Stimulated activated memory B cell treated with anti-CD40 and anti-IgM and Interleukin-4, amounts not matched to agents 10 μg/mL and 1 μg/mL and 100 μg/mL, for 72 hours (primary cell): ENCODE data around the gene PDIA3.
"Not testable (repeated sequence)": the region's sequence is repeated elsewhere in the genome, so short reads cannot be mapped to it uniquely, and the experiment has no call there.

ENCODE experiments used
- ATAC-seq: fragments of 150-1000 bp; cut with Tn5 transposase; 2 replicates; pipeline ENCODE4 v1.10.0; 2021
- H3K27ac Mint-ChIP-seq: one replicate; pipeline ENCODE4 v1.8.0; 2022; ENCODE audit warnings: mild to moderate bottlenecking, mixed read lengths
- H3K27me3 Mint-ChIP-seq: one replicate; pipeline ENCODE4 v1.8.0; 2022; ENCODE audit warnings: mixed read lengths
- H3K36me3 Mint-ChIP-seq: one replicate; pipeline ENCODE4 v1.8.0; 2022; ENCODE audit warnings: mixed read lengths
- H3K4me1 Mint-ChIP-seq: one replicate; pipeline ENCODE4 v1.8.0; 2022; ENCODE audit warnings: mixed read lengths
- H3K4me3 Mint-ChIP-seq: one replicate; pipeline ENCODE4 v1.8.0; 2022; ENCODE audit warnings: mild to moderate bottlenecking, moderate library complexity, mixed read lengths
- H3K9me3 Mint-ChIP-seq: one replicate; pipeline ENCODE4 v1.8.0; 2022; ENCODE audit warnings: mixed read lengths

The PDIA3 gene

DNA sequence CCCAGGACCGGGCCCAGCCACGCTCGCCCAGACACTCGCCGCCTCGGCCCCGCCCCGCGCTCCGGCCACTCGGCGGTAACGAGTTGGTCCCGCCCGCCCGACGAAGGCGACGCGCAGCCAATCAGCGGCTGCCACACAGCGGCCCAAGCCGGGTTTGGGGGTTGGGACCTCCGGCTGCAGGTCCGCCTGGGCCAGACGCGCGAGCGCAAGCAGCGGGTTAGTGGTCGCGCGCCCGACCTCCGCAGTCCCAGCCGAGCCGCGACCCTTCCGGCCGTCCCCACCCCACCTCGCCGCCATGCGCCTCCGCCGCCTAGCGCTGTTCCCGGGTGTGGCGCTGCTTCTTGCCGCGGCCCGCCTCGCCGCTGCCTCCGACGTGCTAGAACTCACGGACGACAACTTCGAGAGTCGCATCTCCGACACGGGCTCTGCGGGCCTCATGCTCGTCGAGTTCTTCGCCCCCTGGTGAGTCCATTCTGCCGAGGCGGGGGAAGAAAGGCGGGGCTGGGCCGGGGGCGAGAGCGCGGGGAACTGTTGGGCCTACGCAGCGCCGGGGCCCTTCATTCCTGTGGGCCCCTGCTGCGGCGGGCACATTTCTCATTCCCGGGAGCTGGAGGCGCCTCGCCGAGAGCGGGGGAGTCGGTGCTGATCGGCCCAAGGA is at the start of gene PDIA3:
Gene PDIA3, plus strand, starts transcription at position 194 of the 658 bp plus-strand sequence. Its CDS starts 102 bp downstream, at position 296.
- peaks cover 53% of the 10 kb centered on the region for H3K4me1 Mint-ChIP-seq
- H3K36me3 Mint-ChIP-seq = peaks cover 10% of the 10 kb centered on the region
- H3K27ac Mint-ChIP-seq = peak within 1 kb of the TSS; percentile 96
- peak within 1 kb of the TSS; percentile 95 for H3K4me3 Mint-ChIP-seq
- not testable (repeated sequence) for H3K27me3 Mint-ChIP-seq, H3K9me3 Mint-ChIP-seq
- peak; percentile 93 for ATAC-seq

DNA sequence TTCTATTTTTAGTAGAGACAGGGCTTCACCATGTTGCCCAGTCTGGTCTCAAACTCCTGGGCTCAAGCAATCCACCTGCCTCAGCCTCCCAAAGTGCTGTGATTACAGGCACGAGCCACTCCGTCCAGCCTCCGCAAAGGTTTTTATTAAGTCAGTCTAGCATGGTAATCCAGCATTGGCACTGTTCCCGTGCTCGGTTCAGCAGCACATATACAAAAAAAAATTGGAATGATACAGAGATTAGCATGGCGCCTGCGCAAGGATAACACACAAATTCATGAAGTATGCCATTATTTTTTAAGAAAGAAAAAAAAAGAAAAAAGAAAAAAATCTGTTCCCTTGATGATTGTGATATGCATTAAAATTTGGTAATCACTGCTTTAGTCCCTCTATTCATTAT is 44.1 kb upstream of the PDIA3 start:
- ATAC-seq = no peak
- no peak overlapping the region for H3K27ac Mint-ChIP-seq
- H3K4me1 Mint-ChIP-seq = no peaks in the 10 kb centered on the region
- H3K36me3 Mint-ChIP-seq = no peaks in the 10 kb centered on the region
- no peak overlapping the region for H3K4me3 Mint-ChIP-seq
- peaks cover 23% of the 10 kb centered on the region for H3K27me3 Mint-ChIP-seq
- no peaks in the 10 kb centered on the region for H3K9me3 Mint-ChIP-seq

DNA sequence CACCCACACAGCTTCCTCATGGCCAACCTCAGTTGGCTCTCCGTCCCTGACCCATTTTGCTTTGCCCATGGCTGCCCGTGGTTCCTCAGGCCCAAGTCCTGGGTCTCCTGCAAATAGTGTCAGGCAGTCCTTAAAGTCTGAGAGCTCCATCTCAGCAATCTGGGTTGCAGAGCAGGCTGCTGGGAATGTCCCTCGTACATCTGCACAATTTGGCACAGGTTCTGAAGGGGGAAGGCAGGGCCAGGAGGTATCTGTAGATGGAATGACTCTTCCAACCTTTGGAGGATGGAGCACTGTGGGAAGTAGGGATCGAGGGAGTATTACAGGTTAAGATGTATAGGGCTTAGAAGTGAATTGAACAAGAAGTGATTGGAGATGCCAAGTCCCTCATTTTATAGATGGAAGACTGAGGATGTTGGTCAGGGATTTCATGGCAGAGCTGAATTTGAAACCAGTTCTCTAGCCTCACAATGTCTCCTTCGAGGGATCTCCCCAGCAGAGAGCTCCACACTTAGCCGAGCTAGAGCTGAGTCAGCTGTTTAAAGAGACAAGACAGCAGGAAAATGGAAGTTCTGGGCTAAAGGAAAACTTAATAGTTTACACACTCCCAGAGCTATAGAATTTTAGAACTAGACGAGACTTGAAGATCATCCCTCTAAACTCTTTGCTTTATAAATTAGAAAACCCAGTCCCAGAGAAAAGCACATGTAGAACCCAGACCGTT is 43.4 kb upstream of the PDIA3 start:
- no peak overlapping the region for H3K4me3 Mint-ChIP-seq
- H3K4me1 Mint-ChIP-seq = no peaks in the 10 kb centered on the region
- H3K27me3 Mint-ChIP-seq = peaks cover 16% of the 10 kb centered on the region
- no peak for ATAC-seq
- no peaks in the 10 kb centered on the region for H3K36me3 Mint-ChIP-seq
- no peaks in the 10 kb centered on the region for H3K9me3 Mint-ChIP-seq
- no peak overlapping the region for H3K27ac Mint-ChIP-seq

DNA sequence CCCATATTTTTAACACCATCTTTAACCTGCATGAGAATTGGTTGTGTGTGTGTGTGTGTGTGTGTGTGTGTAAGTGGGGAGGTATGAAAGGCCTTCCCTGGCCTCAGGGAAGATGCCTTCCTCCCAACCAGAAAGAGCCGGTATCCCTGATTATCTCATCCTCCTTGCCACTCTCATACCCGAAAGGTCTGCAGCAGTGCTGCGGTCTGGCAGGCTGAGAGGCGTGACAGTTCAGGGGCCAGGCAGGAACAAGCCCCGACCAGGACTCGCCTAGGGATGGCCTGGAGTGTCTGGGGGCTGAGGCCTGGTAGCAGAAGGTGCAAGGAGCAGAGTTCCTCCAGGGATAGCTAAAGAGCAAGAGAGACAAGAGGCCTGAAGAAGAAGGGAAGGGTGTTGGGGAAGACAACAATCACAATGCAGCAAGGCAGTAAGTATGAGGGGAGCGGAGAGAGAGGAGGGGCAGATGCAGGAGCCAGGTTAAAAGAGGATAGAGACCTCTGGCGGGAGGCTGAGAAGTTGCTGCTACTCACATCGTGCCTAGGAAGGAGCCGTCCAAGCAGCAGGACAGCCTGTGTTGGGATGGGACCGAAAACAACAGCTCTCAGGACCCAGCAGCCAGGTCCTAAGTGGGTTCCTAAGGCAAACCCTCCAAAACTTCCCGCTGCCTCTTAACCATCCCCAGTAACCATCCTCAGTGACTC is 35.7 kb upstream of the PDIA3 start:
- H3K27me3 Mint-ChIP-seq, H3K9me3 Mint-ChIP-seq, H3K27ac Mint-ChIP-seq, H3K36me3 Mint-ChIP-seq, H3K4me3 Mint-ChIP-seq, ATAC-seq, H3K4me1 Mint-ChIP-seq: not testable (repeated sequence)

DNA sequence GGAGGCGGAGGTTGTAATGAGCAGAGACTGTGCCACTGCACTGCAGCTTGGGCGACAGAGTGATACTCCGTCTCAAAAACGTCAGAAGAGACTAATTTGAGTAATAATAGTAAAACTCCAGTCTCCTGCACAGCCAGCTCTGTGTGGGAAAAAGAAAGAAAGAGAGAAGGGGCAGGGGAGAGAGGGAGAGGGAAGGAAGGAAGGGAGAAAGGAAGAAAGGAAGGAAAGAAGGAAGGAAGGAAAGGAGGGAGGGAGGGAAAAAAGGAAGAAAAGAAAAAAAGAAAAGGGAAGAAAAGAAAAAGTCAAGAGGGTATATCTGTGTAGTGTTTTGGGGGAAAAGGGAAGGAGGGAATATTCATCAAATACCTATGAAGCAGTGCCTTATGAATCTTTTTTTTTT is 23.1 kb upstream of the PDIA3 start:
- peaks cover 11% of the 10 kb centered on the region for H3K27me3 Mint-ChIP-seq
- no peak for ATAC-seq
- H3K4me1 Mint-ChIP-seq = no peaks in the 10 kb centered on the region
- H3K4me3 Mint-ChIP-seq = no peak overlapping the region
- no peaks in the 10 kb centered on the region for H3K36me3 Mint-ChIP-seq
- no peaks in the 10 kb centered on the region for H3K9me3 Mint-ChIP-seq
- H3K27ac Mint-ChIP-seq = no peak overlapping the region

DNA sequence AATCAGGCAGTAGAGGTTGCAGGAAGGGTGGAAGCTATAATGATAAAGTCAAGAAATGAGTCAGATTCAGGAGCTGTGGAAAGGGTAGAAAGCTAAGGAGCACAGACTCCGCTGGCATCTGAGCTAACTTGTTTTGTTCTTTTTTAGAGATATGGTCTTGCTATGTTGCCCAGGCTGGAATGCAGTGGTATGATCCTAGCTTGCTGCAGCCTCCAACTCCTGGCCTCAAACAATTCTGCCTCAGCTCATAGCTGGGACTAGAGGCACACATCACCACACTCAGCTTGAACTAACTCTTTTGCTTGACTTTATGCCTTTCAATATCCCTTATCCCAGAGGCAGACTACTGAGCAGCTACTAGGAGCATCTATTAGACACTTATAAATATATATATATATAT is 19.9 kb upstream of the PDIA3 start:
- H3K4me3 Mint-ChIP-seq, ATAC-seq, H3K9me3 Mint-ChIP-seq, H3K27ac Mint-ChIP-seq, H3K36me3 Mint-ChIP-seq, H3K4me1 Mint-ChIP-seq: not testable (repeated sequence)
- H3K27me3 Mint-ChIP-seq = peaks cover 13% of the 10 kb centered on the region

DNA sequence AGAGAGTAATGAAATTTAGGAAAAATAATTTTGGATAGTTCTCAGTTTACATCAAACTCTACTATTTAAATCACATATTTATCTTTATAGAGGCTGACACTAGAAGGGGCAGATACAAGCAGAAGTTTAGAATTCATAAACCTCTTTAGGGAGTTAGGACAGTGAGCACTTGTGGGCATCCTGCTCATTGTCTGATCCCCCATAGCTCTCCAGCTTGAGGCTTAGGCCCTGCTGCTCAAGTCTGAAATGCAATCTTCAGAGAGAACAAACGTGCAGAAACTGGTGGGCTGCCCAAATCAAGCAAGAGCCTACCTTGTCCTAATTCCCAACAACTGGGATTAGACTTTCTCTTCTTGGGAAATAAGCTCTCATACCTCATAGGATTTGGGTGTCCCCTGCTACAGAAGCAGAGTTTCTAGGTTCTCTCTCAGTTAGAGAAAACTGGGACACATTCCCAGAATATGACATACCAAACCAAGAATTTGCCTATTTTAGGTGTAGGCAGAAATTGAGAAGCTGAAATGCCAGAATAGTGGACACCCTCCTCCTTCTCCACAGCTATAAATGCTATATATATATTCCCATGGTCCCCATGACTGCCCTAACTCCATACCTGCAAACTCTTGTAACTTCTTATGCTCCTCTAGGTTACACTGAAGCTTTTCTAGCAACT is 18.0 kb upstream of the PDIA3 start:
- not testable (repeated sequence) for H3K27ac Mint-ChIP-seq, H3K9me3 Mint-ChIP-seq, H3K4me1 Mint-ChIP-seq, ATAC-seq, H3K4me3 Mint-ChIP-seq, H3K36me3 Mint-ChIP-seq
- peaks cover 17% of the 10 kb centered on the region for H3K27me3 Mint-ChIP-seq

DNA sequence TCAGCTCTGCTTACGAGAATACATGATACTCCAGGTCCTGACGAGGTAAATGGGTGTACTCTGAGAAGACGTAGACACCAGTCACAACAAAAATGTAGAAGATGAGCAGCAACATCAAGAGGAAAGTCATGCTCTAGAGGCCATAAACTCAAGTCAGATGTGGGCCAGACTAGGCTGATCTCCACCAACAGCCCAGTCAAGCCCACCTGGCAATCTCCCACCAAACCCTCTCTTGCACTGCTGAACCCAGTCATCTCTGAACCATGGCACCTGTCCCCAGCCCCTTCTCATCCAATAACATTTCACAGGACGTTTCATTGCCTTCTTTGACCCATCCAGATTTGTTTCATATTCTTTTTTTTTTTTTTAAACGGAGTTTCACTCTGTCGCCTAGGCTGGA is 10.8 kb upstream of the PDIA3 start:
- peaks cover 11% of the 10 kb centered on the region for H3K4me1 Mint-ChIP-seq
- peaks cover 11% of the 10 kb centered on the region for H3K27me3 Mint-ChIP-seq
- ATAC-seq = peak; percentile 12
- H3K9me3 Mint-ChIP-seq = peaks cover 3% of the 10 kb centered on the region
- peak overlapping the region; percentile 15 for H3K27ac Mint-ChIP-seq
- no peaks in the 10 kb centered on the region for H3K36me3 Mint-ChIP-seq
- peak overlapping the region; percentile 54 for H3K4me3 Mint-ChIP-seq

DNA sequence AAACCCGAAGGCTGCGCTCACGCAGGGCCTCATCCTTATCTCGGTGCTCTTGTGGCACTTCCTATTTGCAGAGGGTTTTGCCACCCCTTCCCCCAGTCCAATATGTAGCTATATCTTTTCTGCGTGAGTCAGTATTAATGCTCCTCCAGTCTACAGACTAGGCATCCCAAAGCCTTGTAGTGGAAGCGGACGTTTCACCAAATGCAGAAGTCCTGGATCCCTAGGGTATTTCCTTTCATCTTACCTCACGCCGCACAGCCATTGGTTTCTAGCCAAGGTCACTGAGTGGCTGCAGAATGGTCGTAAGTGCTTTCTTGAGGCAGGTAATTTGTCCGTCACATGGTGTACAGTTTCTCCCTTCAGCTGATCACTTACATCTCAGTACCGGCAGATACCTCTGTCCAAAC is 668 bp downstream of the PDIA3 start:
- Mint-ChIP-seq H3K27ac (peak overlapping the region; percentile 96), H3K36me3 (peaks cover 12% of the 10 kb centered on the region), H3K4me1 (peaks cover 56% of the 10 kb centered on the region), H3K4me3 (peak overlapping the region; percentile 95)
- peak; percentile 37 for ATAC-seq
- not testable (repeated sequence) for H3K9me3 Mint-ChIP-seq, H3K27me3 Mint-ChIP-seq

DNA sequence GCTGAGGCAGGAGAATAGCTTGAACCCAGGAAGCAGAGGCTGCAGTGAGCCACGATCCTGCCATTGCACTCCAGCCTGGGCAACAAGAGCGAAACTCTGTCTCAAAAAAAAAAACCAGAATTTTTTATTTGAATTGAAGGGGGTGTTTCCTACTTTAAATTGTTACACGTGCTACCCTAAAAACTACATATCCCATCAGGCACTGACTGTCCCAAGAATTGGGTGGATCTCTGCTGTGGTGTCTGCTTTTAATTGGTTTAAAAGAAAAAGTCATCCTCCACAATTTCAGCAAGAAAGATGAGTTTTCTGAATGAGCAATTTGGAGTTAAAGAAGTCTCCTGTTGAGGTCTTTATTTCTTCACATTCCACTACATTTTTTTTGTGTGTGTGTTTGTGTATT is 2.1 kb downstream of the PDIA3 start:
- no peaks in the 10 kb centered on the region for H3K27me3 Mint-ChIP-seq
- H3K4me1 Mint-ChIP-seq = peaks cover 67% of the 10 kb centered on the region
- no peak overlapping the region for H3K27ac Mint-ChIP-seq
- ATAC-seq = no peak
- peak overlapping the region; percentile 95 for H3K4me3 Mint-ChIP-seq
- peaks cover 17% of the 10 kb centered on the region for H3K36me3 Mint-ChIP-seq
- no peaks in the 10 kb centered on the region for H3K9me3 Mint-ChIP-seq

DNA sequence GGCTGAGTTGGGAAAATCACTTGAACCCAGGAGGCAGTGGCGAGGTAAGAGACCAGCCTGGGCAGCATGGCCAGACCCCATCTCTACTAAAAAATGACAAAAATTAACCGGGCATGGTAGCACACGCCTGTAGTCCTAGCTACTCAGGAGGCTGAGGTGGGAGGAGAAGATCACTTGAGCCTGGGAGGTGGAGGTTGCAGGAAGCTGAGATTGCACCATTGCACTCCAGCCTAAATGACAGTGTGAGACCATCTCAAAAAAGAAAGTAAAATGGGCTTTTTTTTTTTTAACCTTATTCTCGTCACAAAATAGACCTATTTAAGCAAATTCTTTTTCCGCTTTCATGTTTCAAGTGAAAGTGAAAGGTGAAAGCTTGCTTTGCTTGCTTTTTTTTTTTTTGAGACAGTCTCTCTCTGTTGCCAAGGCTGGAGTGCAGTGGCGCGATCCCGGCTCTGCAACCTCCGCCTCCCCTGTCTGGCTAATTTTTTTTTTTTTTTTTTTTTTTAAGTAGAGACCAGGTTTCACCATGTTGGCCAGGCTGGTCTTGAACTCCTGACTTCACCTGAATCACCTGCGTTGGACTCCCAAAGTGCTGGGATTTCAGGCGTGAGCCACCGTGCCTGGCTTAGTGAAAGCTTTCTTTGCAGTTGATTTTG is 3.6 kb downstream of the PDIA3 start:
- ATAC-seq = peak; percentile 59
- H3K27ac Mint-ChIP-seq = no peak overlapping the region
- H3K9me3 Mint-ChIP-seq = no peaks in the 10 kb centered on the region
- H3K4me1 Mint-ChIP-seq = peaks cover 53% of the 10 kb centered on the region
- peak overlapping the region; percentile 68 for H3K4me3 Mint-ChIP-seq
- H3K27me3 Mint-ChIP-seq = no peaks in the 10 kb centered on the region
- H3K36me3 Mint-ChIP-seq = peaks cover 17% of the 10 kb centered on the region

DNA sequence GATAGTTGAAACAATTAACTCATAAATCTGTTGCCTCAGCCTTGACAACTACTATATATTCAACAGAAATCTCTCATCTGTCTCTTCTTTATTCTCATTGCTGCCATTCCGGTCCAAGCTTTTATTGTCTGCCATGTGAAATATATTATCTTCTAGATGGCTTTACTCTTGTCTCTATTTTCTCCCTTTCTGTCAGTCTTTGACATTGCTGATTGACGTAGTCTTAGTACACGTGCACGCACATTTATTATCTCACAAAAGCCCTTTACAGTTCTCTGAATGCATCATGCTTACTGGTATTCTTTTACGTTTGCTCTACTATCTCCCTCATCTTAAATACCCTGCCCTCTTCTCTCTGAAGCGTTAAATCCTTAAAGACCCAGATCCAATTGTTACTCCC is 5.6 kb downstream of the PDIA3 start:
- ATAC-seq = no peak
- Mint-ChIP-seq H3K4me1 (peaks cover 44% of the 10 kb centered on the region), H3K4me3 (no peak overlapping the region), H3K36me3 (peaks cover 23% of the 10 kb centered on the region), H3K27me3 (no peaks in the 10 kb centered on the region), H3K27ac (no peak overlapping the region), H3K9me3 (no peaks in the 10 kb centered on the region)

DNA sequence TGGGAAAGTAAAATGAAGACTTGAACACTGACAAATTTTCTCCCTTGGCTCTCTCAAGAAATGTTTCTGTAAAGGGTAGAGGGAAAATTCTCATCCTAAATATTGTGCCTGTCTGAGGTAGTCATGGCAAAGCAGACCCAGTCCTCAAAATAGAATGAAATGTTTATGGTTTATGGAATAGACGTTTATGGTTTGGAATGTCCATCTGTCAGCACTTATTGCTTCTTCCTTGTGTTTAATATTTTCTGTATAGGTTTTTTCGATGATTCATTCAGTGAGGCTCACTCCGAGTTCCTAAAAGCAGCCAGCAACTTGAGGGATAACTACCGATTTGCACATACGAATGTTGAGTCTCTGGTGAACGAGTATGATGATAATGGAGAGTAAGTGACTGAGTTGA is 16.6 kb downstream of the PDIA3 start:
- Mint-ChIP-seq H3K4me1 (no peaks in the 10 kb centered on the region), H3K27ac (no peak overlapping the region), H3K4me3 (no peak overlapping the region), H3K9me3 (no peaks in the 10 kb centered on the region), H3K27me3 (no peaks in the 10 kb centered on the region), H3K36me3 (peaks cover 49% of the 10 kb centered on the region)
- ATAC-seq = no peak

DNA sequence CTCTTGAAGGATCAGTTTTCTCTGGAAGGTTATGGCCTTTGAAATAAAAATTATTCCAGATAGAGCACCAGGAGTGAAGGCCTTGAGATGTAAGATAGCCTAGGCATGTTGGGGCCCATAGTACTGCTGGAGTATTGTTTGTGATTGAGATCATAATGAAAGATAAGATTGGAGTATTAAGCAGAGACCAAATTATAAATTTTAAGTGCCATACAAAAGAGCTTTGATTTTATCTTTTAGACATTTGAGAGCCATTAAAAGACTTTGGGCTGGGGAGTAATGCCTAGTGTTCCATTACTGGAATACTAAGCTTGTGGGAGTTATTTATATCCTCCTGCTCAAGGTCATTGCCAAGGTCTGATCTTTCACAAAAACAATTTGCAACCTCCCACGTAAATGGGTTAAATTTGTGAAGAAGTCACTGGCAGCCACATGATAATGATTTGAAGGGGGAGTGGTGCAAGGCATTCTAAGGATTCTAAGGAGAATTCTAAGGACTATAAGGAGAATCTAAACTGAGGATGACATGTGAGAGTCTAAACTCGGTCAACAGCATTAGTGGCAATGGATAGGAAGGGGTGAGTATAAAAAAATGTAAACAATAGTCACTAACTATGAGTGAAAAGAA is 17.7 kb downstream of the PDIA3 start:
- peaks cover 50% of the 10 kb centered on the region for H3K36me3 Mint-ChIP-seq
- H3K9me3 Mint-ChIP-seq = no peaks in the 10 kb centered on the region
- ATAC-seq = no peak
- H3K4me3 Mint-ChIP-seq = no peak overlapping the region
- no peak overlapping the region for H3K27ac Mint-ChIP-seq
- no peaks in the 10 kb centered on the region for H3K4me1 Mint-ChIP-seq
- no peaks in the 10 kb centered on the region for H3K27me3 Mint-ChIP-seq
